HG02870 (cell line): ENCODE data around the gene OPA3.

Experiments used
- ATAC-seq: cut with Tn5 transposase; IDR thresholded peaks from one replicate; pipeline ENCODE4 v1.9.1; 2021; ENCODE audit warnings: mild to moderate bottlenecking, moderate library complexity; ENCODE audit not compliant: unreplicated experiment

Gene OPA3

GRCh38 chr19:45505996-45506245 is 78.7 kb downstream of the OPA3 start:
- ATAC-seq: no peak

DNA sequence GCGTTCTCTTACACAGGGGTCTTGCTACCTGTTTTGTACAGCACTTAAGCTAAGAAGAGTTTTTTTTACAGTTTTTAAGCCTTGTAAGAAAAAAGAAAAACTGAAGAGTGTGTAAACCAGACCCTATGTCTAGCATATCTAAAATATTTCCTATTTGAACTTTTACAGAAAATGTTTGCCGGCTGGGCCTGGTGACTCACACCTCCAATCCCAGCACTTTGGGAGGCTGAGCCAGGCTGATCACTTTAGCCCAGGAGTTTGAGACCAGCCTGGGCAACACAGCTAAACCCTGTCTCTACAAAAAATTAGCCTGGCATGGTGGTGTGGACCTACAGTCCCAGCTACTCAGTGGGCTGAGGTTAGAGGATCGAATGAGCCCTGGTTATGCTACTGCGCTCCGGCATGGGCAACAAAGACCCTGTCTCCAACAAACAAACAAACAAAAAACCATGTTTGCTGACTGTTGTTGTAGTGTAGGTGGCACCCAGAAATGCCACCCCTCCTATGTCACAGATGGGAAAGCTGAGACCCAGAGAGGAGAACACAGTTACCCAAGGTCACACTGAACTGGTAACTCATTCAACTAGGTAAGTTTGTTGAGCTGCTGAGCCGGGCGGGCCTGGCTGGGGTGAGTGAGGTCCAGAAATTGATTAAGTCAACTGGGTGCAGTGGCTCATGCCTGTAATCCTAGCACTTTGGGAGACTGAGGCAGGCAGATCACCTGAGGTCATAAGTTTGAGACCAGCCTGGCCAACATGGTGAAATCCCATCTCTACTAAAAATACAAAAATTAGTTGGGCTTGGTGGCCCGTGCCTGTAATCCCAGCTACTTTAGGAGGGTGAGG is 79.2 kb downstream of the OPA3 start:
- ATAC-seq: no peak

DNA sequence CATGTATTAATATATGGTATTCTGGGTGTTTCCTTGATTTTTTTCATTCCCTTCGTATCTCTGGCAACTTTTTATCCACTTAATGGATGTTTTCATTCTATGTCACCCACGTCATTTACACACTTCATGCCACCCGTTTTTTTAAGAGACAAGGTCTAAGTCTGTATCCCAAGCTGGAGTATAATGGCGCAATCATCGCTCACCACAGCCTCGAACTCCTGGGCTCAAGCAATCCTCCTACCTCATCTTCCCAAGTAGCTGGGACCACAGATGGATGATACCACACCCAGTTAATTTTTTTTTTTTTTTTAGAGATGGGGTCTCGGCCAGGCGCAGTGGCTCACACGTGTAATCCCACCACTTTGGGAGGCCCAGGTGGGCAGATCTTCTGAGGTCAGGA is 80.7 kb downstream of the OPA3 start:
- no peak for ATAC-seq

GRCh38 chr19:45502111-45502510 is 82.5 kb downstream of the OPA3 start:
- ATAC-seq: no peak

GRCh38 chr19:45501730-45502014 is 82.9 kb downstream of the OPA3 start:
- ATAC-seq: no peak

DNA sequence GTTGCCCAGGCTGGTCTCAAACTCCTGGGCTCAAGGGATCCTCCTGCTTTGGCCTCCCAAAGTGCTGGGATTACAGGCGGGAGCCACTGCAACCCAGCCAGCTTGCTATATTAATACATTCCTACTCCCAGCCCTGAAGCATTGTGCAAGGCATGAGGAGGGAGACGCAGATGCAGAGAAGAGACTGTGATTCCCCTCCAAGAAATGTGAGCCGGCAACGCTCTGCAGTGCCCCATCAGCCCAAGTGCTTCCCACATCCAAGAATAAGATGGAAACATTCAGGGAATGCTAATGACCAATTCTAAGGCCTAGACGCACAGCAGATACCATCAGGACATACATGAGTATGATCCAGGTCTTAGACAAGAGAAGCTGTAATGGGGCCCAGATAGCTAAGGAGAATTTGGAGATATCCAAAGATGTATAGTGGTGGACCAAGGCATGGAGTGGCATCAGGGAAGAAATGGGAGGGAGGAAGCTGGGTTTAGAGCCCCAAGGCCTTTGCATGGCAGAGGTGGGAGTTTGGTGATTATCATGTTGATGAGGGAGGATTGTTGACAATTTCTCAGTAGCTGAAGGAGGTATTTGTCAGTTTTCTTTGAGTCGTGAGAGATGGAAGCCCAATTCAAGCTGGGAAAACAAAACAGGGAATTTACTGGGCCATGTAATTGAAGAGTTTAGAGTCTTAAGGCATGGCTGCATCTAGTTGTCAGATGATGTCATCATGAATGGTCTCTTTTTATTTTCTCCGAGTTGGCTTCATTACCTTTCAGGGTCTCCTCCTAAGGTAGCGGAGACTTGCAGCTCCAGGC is 83.5 kb downstream of the OPA3 start:
- no peak for ATAC-seq

GRCh38 chr19:45499196-45500180 is 85.1 kb downstream of the OPA3 start:
- no peak for ATAC-seq

GRCh38 chr19:45498411-45499195 is 86.0 kb downstream of the OPA3 start, which contains the start of gene PPM1N:
Gene PPM1N, plus strand, starts transcription at chr19:45498443. Its CDS starts 30 bp downstream, at chr19:45498473.
- no peak for ATAC-seq

GRCh38 chr19:45497791-45498190 is 86.8 kb downstream of the OPA3 start:
- ATAC-seq: no peak

DNA sequence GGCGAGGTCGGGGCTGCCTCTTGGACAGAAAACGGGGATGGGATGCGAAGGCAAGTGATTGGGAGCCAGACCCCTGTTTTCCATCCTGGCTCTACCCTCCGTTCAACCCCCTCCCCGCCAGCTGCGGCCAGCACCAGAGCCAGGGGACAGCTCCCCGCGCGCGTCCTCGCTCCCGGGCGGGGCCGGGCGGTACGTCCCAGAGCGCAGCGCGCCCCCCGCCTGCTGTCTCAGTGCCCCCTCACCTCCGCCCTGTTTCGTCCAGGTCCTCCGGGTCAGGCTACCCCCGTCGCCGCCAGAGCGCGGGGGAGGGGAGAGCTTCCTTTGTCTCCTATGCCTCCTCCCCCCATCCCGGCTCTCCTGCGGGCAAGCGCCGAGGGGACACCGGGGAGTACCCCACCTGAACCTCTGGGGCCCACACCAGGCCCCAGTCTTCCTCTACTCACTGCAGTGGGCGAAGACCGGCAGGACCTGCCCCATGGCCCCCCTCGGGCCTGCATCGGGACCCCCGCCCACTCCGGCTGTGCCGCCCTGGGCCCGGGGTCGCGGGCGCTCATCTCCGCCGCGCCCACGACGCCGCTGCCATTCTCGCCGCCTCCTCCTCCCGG is 88.2 kb downstream of the OPA3 start:
- ATAC-seq: no peak

DNA sequence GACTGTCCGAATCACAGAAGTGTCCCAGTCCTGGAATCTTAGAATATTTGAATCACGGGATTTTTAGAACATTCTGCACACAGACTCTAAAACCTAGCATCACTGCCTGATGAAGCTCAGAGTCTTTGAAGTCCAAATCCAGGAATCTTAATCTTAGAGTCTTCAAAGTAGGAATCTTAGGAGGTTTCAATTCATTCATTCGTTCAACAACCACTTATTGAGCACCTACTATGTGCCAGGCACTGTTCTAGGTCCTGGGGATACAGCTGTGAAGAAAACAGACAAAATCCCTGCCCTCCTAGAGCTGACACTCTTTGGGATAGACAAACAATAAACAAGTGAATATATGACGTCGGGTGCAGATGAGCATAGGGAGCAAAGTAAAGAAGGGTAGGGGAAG is 89.4 kb downstream of the OPA3 start:
- no peak for ATAC-seq

DNA sequence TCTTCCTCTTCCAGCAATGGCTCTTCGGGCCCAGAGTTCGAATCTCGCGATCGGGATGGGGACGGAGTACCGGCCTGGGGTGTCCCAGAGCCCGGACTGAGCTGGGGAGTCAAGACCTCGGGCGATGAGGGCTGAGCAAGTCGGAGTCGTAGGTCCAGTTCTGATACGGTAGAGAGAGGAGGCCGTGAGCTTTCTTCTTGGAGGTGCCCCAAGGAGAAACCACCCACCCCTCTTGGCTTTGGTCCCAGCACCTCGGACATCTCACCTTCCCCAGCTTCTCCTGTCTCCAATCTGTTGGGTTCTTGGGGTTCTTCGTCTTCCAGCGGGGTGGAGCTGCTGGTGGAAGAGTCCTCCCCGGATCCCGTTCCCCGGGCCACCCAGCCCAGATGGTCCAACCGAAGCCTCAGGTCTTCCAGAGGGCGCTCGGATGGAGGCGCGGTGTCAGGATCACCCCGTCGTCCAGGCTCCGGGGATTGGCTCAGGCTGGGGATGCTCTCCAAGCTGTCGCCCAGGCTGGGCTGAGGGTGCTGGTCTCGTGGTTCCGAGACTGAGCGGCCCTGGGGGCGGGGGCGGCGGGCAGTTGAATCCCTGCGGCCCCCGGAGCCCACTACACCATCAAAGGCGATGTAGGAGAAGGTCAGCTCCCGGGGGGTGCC is 90.2 kb downstream of the OPA3 start:
- ATAC-seq: no peak

- no peak for ATAC-seq
These were observed 91.8 kb downstream of the OPA3 start for GRCh38 chr19:45492627-45493470.

DNA sequence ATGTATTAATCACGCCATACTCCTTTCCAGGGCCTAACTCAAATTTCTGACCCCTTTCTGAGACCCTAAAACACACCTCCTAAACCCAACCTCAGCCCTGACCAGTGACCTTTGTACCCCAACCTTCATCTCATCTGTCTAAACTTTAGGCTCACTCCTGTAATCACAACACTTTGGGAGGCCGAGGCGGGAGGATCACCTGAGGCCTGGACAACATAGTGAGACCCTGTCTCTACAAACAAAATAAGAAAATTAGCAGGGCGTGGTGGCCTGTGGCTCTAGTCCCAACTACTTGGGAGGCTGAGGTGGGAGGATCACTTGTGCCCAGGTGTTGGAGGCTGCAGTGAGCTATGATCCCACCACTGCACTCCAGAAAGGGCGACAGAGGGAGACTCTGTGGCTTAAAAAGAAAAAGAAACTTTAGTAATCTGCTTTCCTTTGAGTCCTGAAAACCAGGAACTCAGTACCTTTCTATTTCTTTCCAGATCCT is 92.4 kb downstream of the OPA3 start:
- ATAC-seq: no peak

- ATAC-seq: no peak
These were observed 95.3 kb downstream of the OPA3 start for GRCh38 chr19:45489216-45489855.

GRCh38 chr19:45488708-45489107 is 95.9 kb downstream of the OPA3 start:
- no peak for ATAC-seq

GRCh38 chr19:45485305-45486077 is 99.1 kb downstream of the OPA3 start:
- peak; percentile 93 for ATAC-seq
